ENCODE results near the gene INSC.

Gene INSC

DNA sequence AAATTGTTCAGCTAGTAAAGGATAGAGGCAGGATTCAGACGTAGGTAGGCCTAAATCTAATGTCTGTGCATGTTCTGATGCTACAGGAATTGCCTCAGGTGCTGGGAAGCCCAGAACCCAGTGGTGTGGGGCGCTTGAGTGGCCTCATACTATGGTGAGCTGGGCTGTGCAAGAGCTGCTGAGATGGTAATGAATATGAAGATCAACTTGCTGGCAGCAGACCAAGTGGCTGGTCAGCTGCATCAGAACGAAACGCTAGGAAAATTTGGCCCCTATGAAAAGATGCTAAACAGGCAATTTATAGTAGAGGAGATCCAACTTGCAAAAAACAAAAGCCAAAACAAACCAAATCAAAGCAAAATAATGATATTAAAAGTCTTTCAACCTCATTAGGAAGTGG is 102.7 kb downstream of the INSC start:
- DNase-seq (ENCODE audit: low spot score): no peak

DNA sequence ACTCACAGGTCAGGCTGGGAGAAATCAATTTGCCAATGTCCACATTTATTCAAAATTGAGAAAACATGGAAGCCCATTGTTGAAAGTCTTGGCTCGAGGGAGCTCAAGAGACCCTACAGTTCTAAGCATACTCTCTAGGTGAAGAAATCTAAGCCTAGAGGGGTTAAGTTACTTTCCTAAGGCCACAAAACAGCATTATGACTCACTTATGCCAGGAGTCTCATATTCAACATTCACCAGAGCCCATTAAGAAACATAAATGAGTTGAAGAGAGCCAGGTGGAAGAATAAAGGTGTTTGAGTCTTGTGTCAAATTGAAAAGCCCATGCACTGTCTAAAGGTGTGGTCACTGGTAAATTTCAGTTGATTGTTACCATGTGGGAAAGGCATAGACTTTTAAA is 108.1 kb downstream of the INSC start:
- no peak for DNase-seq (ENCODE audit: low spot score)

DNA sequence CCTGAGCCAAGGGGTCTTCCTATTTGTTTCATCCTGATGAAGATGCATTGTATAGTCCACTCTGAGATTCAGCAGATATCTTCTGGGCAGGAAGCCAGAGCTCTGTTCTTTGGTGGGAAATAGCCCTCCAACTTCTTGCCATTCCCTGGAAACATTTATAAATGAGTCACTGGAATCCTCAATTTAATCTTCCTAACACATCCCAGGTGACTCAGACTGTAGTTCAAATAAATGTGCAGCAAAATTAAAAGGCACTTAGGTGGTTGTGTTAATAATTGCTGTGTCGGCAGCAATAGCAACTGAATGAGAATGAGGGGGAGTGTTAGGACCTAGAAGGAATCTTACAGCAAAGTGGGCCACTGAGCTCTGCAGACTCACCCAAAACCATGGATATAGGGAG is 108.6 kb downstream of the INSC start:
- DNase-seq (ENCODE audit: low spot score): no peak

DNA sequence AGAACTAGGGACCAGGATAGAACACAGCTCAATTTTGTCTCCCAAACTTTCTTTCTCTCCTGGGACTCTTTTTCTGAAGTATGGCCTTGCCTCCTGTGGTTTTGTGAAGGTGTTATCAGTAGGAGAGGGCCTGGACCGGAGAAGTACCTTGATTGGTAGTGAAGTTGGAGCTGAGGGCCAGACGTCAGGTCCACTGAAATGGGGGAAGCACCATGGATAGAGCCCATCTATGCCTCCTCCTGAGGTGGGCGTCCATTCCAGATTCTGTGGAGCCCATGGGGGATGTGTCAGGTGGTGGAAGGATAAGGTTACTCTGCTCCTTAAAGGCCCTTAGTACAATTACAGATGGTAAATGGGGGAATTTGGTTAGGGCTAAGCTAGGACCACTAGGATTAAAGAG is 109.7 kb downstream of the INSC start:
- no peak for DNase-seq (ENCODE audit: low spot score)

DNA sequence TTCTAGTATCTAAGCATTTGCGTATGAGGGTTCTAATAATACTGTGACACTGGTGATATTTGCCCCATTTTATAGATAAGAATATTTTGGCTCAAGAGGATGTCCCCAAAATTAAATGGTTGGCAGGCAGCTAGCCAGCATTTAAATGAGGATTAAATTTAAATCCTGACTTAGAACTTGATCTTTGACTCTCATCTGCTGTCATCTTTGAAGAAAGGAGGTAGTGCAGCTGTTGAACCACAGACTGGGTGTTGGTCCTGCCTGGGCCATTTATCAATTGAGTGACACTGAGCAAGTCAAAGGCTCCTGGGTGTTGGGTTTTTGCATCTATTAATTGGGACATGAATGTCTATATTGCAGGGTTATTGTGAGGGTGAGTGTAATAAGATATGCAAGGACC is 112.3 kb downstream of the INSC start:
- DNase-seq (ENCODE audit: low spot score): no peak

DNA sequence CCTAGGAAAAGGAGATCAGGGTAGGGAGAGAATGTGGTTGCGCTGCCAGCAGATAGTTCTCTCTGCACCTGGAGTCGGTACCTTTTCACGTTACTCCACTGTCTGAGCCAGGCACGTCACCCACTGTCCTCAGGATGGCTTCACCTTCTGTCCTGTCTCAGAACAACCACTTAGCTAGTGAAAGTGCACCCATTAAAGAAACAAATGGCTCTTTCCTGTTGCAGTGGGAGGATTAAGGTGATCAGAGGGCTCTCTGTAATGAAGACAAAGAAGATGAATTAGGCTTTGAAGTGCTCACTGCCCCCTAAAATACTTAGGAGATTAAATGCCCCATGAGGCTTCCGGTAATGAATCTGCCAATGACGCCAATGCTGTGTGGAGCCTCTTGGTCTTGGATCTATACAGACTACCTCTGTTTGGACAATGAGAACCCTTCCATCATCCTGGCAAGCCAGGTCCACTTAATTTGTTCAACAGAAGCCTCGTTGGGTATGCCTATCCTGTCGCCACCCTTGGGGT is 113.7 kb downstream of the INSC start:
- DNase-seq (ENCODE audit: low spot score): no peak

DNA sequence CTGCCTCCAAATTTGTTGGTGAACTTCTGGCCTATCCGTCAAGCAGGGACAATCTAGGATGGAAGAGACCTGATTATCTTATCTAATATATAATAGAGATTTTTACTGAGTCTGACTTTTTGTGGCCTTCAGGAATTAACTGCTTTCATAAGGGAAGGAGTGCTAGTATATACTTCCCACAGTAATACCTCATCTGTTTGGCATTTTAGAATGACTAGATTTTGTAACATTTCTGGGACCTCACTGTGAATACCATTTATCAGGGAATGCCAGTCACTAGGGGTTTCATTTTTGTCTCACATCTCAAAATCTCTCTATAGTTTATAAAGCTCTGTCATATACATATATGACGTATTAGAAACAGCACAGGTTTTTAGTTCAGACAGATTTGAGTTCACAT is 114.3 kb downstream of the INSC start:
- no peak for DNase-seq (ENCODE audit: low spot score)

DNA sequence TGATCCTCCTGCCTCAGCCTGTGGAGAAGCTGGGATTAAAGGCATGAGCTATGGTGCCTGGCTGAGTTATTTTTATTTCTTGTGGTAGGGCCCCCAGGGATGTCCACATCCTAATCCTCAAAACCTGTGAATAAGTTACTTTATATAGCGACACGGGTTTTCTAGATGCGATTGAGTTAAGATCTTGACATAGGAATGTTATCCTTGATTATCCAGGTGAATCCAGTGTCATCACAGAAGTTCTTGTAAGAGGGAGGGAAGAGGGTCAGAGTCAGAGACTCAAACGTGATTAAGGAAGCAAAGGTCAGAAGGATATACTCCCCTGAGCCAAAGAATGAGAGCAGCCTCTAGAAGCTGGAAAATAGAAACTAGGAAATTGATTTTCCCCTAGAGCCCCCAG is 117.8 kb downstream of the INSC start:
- DNase-seq (ENCODE audit: low spot score): no peak

DNA sequence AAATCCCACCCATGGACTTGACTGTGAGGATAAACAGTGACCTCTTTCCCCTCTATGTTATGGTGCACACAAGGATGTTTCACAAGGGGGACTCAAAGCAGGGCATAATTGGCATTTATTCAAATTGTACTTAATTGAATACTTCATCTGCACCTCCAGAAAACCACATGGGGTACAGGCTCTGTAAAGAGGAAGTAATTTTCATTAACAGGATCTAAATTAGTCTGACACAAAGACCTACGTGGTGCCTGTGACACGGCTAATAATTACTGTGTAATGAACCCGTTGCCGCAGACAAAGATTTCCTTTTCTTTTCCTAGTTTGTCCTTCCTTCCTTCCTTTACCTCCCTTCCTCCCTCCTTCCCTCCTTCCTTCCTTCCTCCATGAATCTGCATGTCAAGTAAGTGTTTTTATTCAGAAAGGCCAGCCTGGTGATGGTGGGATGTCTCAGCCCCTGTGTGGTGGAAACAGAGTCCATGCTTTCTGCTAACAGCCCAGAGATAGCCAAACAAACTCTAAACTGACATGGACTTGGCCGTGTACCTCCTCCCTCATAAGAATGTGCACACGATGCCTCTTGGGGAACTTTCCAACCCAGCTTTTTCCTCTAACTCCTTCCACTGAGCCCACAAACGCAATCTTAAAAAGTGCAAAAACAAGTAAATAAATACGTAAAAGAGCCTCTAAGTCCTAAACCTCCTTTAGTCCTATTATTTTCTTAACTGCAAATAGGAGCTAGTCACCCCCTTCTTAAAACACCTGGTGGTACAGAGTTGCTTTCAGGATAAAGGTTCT is 118.8 kb downstream of the INSC start:
- no peak for DNase-seq (ENCODE audit: low spot score)

DNA sequence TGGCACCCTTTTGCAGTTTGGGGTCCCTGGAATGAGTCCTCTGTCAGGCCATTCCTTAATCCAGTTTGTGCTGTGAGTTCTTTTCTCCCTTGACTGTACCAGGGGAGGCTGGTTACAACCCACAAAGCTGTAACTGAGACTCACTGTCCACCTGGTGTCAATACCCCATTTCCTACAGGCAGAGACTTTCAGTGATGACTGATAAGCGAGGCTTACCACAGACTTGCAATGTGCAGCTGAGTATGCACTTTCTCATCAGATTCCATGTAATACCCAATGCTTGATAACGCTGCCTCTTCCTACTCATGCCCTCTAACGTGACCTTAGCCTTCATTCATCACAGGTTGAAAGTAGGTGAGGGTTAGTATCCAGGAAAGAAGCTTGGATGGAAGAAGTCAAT is 120.1 kb downstream of the INSC start:
- no peak for DNase-seq (ENCODE audit: low spot score)

DNA sequence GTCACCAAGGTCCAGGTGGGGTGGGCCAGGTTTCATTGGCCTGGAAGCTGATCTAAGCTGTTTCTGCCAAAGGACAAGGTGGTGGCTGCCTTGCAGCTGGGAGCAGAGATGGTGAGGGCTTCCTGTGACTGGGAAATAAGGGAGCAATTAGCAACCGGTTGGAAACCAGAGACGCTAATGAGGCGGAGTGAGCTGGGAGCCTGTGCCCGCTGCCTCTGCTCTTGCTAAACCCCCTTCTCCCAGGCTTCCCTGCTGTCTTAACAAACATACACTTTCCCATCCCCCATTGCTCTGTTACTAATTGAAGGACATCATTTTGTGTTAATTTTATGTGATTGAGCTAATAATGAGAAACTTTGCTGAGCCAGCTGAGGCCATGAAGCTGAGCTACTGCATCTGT is 121.8 kb downstream of the INSC start:
- DNase-seq (ENCODE audit: low spot score): no peak

DNA sequence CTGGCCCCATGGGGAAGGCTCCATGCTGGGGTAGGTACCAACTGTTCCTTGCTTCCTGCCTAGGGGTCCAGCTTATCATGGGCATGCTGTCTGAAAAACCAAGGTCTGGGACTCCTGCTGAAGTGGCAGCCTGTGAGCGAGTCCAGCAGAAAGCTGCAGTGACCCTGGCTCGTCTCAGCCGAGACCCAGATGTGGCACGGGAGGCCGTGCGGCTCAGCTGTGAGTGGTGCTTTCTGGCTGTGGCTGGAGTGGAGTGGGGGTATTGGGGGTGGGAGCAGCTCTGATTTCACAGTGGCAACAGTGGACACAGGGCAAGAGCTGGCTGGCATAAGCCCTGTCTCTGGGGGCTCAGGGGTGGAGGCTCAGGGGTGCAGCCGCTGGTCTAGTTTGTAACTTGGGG is 124.1 kb downstream of the INSC start:
- DNase-seq (ENCODE audit: low spot score): no peak

DNA sequence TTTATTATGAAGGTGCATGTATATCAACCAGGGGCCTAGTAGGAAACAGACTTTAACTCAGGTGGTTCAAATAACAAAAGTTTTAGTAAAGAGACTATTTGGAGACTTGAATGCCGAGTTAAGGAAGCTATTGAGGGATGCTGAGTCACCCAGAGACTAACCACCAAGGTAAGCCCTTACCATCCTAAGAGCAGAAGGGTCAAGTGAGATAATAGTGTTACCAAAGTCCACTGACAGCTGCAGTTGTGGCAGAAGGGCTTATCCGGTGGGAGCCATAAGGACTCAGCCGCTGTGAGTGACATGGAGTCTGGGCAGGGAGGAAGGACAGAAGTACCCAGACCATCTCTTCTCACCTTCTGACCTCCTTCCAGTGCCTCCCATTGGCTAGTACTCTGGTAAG is 134.0 kb downstream of the INSC start:
- no peak for DNase-seq (ENCODE audit: low spot score)

DNA sequence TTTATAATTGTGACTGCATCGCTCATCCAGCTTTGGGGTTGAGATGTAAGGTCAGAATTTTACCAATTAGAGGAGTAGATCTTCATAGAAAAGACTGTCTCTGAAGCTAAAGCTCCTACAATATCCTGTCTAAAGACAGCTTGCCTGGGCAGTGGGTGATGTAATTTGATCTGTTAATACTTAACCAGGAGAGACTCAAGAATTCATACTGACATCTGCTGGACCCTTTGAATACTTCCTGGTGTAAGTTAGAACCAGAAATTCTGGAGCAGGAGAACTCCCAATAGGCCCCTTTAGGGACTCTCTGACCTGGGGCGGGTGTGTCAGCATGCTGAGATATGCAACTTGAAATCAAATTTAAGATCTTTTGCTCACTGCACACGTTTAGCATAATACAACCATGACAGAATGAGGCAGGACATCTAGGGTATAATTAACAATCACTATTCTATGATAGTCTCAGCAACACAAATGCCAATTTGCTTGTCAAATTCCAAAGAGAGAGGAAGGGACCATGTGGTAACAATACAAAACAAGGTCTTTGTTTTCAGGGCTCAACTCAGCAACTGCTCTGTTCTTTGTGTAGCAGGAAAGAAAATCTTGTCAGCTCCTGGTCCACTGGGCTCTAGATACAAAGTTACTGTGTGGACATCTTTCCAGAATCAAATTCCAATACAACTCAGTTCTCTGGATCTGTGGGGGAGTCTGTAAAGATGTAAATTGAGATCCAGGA is 143.9 kb downstream of the INSC start:
- peak; percentile 73 for DNase-seq (ENCODE audit: low spot score)

DNA sequence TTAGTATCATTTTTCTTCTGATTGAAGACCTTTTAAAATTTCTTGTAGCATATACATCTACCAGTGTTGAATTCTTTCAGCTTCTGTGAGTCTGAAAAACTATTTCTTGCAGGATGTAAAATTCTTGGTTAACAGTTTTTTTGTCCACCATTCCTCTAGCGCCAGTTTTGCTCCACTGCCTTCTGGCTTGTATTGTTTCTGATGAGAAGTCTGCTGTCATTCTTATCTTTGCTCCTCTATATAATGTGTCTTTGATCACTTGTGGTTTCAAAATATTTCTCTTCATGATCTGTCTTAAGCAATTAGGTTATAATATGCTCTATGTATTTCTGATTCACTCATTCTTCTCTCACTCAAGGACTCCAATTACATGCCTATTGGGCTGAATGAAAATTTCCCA is 152.3 kb downstream of the INSC start:
- no peak for DNase-seq (ENCODE audit: low spot score)

DNA sequence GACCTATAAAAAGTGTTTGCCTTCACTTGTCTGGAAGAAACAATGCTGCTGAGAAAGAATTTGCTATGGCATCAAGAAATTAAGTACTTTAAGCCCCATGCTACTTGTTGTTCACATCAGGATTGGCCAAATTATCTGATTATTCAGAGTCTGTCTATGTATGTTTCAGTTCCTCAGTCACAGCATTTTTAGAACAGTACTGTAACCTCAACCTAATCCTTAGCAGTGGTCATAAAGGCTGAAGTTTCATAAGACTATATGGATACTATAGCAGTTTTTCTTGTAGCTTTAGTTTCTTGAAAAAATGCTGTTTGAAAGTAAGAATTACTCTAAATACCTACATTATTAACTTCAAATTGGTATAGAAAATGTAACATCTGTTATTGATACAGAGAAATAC is 153.9 kb downstream of the INSC start:
- no peak for DNase-seq (ENCODE audit: low spot score)

DNA sequence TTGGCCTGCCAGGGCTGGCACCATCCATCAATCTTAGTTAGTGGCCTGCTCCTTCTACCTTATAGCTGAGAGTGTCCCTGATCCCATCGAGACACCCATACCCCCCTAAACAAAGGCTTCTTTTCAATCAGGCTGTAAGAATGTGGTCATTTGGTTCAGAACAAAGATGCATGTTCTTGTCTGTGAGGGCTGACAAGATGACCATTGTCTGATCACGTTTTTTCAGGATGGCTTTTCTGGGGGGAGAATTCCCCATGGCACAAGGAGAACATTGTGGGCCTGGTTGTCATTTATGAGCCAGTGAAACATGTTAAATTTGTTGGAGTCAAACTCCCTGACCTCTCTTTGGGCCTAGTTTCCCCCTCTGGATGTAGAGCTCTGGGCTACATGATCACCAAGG is 160.4 kb downstream of the INSC start:
- DNase-seq (ENCODE audit: low spot score): no peak

DNA sequence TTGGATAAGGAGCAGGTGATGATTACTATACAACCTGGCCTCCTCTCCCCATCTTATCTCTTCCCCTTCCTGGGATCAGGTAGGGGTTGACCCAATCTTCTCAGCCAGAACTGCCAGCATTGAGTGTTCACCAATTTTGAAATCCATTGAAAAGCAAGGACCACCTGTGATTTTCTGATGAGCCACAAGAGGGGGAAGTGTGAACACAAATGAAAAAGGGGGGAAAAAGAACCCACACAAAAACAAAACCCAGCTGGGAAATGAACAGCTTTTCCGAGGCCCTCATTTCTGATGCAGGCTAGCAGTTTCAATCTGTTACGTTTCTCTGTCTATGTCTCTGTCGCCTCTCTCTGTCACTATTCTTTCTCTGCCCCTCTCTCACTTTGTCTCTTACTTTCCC is 161.9 kb downstream of the INSC start:
- DNase-seq (ENCODE audit: low spot score): no peak

DNA sequence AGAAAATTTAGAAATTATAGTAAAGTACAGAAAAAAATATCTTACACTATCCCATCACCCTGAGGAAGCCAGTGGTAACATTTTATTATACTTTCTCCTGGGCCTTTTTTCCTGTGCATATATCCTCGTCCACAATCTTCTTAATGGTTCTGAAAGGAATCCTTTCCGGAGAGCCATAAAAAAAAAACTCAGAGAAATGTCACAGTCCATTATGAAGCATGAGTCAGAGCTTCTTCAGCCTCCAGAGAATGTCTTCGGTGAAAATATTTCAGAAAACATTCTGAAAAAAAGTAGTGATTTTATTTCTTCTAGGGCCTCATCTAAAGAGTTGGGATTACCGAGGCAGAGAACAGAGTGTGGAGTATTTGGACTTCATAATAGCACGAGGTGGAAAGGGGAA is 163.4 kb downstream of the INSC start:
- no peak for DNase-seq (ENCODE audit: low spot score)

DNA sequence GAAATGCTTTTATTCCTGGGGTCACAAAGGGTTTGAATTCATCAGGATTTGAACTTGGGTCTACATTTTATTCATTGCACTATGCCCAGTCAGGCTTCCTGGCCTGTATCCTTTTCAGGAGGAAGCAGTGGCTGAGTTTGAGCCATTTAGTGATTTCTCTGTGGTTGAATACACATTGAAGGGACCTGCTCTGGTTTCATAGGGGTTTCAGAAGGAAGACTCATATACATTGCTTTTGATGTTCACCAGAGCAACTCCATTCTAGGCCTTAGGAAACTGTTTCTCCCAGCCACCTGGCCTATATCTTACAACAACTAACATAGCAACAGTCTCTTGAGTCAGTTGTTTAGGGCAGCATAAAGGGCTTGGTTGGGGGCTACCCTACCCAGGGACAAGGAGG is 165.7 kb downstream of the INSC start:
- no peak for DNase-seq (ENCODE audit: low spot score)

DNA sequence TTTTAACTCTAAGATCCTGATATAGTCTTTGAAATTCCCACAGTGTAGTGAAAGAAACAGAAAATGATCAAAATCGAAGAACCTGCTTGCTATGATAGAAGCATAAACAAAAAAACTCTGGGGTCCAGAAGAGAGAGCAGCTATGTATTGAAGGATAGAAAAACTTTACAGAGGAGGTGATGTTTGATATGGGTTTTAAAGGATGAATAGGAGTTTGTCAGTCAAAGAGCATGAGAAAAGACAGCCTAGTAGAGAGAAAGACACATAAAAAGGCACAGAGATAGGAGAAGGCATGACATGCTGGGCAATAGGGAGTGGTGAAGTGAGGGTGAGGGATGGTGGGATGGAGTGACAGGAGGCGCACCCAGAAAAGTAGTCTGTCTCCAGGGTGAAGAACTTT is 168.0 kb downstream of the INSC start:
- no peak for DNase-seq (ENCODE audit: low spot score)

DNA sequence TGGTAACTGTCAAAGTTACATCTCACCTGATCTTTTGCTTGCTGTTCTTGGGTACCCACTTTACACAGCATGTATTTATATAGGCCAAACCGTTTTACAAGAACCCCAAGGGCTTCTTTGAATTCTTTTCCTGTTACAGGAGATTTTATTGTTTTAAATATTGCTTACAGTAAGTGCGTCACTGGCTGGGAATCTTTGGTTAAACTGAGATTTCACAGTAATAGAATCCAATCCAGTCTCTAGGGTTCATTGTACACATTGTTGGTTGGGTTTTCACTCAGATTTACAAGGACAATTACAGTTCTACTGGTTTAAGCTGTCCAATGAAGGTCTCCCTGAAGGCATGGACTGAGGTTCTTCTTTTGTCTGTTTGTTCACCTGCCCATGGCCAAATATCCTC is 171.7 kb downstream of the INSC start:
- no peak for DNase-seq (ENCODE audit: low spot score)

DNA sequence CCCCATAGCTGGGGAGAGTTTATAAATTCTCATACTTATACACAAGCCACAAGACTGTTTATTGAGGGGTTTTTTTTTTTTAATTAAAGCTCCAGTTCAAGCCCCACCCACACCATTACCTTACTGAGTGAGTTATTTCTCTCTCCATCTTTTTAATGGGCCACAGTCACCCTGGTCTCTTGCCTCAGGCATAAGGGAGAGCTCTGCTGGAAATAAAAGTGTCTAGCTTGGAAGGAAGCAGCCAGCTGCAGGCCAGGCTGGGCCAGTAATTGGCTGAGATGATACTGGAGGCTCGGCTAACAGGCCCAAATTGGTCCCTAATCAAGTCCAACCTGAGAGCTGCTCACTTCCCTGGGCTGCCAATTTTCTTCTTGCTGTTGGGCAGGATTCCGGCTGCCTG is 174.1 kb downstream of the INSC start:
- DNase-seq (ENCODE audit: low spot score): no peak

DNA sequence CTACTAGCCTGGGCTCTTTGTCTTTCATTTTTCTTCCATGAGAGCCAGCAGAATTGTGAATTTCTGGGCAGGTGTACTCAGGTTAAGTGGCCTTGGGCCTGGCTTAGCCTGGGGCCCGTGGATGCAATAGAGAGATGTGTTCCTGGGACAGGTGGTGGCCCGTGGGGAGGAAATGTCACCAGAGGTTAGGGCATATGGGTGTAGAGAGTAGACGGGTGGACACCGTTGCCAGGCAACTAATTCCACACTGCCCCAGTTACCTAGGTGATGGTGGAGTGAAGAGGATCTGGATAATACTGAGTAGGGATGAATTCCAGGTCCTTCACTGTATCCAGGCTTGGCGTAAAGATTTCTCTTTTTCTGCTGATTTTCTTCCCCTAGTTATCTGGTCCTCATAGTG is 175.0 kb downstream of the INSC start:
- DNase-seq (ENCODE audit: low spot score): no peak
